HG02588 (cell line): Measurements from ENCODE around the gene GSTT2B.
A peak's percentile ranks its signal among the peaks of the same experiment; 100 is the strongest.
"Not testable (repeated sequence)": the region's sequence is repeated elsewhere in the genome, so short reads cannot be mapped to it uniquely, and the experiment has no call there.

ENCODE experiments used
- ATAC-seq: cut with Tn5 transposase; IDR thresholded peaks from one replicate; pipeline ENCODE4 v1.9.1; 2021; ENCODE audit warnings: mild to moderate bottlenecking, moderate library complexity; ENCODE audit not compliant: unreplicated experiment

The GSTT2B gene

DNA sequence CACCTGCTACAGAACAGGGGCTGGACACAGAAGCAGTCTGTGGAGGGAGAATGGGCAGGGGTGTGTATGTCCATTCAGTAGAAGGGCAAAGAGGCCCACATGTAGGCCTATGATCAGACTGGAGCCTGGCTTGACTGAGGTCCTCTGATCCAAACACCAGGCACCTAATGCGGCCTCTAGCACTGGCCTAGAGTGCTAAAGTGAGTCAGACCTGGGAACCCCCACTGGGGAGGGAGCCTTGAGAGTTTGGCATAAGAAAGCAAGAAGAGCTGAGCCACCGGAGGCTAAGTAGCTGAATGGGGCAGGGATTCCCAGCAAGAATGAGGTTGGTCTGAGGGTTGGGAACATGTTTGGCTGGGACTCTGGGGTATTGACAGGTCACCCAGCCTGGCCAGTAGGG, 9.6 kb downstream of the GSTT2B start:
- ATAC-seq: not testable (repeated sequence)

DNA sequence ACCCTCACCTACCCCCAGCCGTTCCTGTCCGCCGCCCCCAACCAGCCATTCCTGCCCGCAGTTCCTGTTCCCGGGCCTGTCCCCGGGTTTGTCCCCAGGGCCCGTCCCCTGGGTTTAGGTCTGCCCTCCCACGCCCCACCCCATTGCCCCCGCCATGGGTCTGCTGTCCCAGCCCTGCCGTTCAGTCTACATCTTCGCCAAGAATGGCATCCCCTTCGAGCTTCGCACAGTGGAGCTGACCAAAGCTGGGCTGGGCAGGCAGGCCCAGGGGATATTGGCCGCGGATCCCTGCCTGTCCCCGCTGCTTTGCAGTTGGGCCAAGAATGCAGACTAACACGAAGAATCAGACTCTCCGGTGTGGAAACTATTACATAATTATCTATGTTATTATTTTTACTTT, 11.2 kb downstream of the GSTT2B start:
- ATAC-seq: not testable (repeated sequence)

DNA sequence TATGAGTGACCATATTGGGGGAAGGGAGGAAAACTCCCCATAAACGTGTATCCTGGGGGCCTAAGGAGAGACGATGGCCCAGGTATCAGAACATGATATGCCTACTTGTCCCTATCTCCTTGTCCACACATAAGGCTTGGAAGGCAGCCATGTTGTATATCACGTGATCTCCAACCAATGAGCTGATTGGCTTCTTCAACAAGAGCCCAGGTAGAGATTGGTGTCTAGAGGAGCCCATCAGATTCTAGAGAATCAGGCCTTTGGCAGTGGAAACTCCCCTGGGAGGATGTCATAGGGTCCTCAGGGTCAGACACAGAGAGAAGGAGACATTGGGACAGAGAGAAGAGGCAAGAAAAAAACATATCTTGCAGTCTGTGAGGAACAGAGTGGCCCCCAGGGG, 13.6 kb downstream of the GSTT2B start:
- not testable (repeated sequence) for ATAC-seq

DNA sequence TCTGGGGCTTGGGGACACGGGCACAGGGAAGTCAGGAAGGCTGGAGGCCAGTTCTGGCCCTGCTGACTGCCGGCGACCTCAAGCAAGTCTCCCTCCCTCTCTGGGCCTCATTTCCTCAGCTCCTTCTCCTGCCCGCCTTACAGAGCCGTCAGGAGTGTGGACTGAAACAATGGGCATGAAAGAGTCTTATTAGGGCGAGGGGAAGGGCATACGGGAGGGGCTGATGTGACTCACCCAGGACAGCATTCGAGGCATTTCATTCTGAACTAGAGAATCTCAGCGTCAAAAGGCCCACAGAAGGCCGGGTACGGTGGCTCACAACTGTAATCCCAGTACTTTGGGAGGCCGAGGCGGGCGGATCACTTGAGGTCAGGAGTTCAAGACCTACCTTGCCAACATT, 20.8 kb downstream of the GSTT2B start:
- ATAC-seq: not testable (repeated sequence)

GRCh38 chr22:23939017-23939357, 22.0 kb downstream of the GSTT2B start:
- ATAC-seq: no peak

DNA sequence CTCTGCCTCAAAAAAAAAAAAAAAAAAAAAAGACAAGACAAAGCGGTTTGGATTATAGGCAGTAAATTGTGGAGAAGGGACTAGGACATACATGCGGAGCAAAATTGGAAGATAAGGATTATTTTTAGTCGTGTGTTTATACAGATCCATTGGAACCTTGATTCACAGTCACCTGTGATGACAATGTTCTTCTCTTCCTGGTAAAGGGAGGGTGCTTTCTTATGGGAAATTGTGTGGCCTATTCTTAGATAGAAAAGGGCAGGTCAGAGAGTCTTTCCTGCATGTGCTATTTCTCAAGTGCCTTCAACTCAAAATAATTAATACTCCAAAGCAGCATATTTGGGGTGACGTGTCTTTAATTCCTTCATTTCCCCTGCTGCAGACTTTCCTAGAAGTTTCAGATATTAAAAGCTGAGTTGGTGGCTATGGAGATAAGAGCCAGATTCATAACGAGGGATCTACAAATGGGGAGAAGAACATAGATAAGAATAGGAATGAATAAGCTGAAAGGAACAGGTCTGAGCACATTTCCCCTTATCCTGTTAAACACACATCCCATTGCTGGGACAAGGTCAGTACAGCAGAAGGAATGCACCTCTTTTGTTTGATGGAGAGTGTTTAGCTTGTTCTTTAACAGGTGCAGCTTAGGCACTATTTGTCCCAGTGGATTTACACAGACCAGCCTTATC, 22.5 kb downstream of the GSTT2B start:
- ATAC-seq: no peak

GRCh38 chr22:23926561-23926960, 34.4 kb downstream of the GSTT2B start:
- ATAC-seq: no peak

GRCh38 chr22:23925020-23925606, 35.9 kb downstream of the GSTT2B start:
- ATAC-seq: no peak

GRCh38 chr22:23922921-23923320, 38.1 kb downstream of the GSTT2B start:
- no peak for ATAC-seq

GRCh38 chr22:23921586-23922201, 39.3 kb downstream of the GSTT2B start:
- ATAC-seq: not testable (repeated sequence)

- ATAC-seq: not testable (repeated sequence)
Observed at GRCh38 chr22:23920267-23920611, 40.8 kb downstream of the GSTT2B start.

DNA sequence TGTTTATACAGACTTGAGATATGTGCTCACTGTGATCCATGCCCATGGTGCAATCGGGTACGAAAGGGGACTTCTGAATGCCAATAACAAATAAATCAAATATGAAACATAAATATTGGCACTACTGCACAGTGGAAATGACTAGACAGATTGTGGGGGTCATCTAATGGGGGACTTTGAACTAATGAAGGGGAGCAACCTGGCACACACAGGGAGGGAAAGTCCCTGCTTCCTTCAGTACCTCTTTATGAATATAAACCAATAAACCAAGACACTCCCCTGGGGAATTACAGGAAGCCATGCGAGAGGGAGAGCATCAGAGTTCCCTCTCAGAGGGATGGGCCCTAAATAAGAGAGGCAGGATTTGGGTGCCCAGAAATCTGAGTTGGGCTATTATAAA, 45.7 kb downstream of the GSTT2B start:
- ATAC-seq: no peak

DNA sequence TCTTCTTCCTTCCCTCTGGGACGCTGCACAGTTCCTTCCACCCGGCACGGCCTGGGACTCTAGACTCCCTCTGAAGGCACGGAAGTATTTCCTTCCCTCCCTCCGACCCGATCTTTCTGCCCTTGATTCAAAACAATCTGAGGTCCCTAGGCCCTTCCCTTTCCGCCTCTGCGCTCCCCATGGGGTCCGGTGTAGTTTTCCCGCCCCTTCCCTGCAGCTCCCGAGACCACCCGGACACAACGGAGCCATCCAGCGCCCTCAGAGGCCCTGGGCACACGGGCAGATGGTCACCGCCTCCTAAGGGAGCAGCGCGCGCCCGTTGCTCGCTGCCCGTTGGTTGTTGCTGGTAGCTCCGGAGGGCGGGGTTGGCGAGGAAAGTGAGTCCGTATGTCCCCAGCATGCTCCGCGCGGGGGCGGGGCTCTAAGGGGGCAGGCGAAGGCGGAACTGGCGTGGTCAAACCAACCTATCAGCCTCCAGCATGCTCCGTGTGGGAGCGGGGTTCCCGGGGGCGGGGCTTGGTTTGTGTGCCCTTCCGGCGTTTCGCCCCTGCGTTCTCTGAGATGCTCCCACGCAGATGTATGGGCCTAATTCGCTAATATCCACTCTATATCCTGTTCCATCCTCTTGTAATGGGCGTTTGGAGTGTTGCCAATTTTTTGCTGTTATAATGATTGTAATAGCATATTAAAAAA, 47.2 kb downstream of the GSTT2B start:
- peak; percentile 94 for ATAC-seq

GRCh38 chr22:23913306-23913660, 47.7 kb downstream of the GSTT2B start:
- ATAC-seq: peak; percentile 6

DNA sequence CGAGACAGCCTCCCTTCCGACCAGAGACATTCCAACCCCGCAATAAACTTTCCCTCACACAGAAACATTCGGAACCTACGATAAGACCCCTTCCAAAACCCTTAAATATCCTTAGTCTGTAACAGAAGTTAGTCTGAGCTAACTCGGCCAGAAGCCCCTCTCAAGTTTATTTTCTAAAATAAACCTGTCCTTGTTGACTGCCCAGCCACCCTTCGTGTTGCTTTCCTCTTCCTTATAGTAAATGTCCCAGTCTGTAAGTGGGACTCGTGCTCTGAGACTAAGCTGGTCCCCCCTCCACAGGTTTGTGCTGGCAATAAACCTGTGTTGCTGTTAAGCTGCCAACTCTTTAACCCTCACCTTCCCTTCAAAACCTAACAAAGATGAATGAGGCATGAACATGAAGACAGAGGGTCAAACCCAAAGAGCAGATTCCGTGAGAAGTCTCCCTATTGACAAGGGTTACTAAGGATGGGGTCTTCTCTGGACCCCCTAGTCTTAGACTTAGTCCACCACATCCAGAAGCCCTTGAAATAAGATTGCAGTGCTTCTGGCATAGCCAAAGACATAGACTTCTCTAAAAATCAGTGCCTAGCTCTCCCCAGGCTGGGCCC, 48.6 kb downstream of the GSTT2B start:
- ATAC-seq: no peak

GRCh38 chr22:23911318-23911980, 49.5 kb downstream of the GSTT2B start:
- ATAC-seq: no peak

DNA sequence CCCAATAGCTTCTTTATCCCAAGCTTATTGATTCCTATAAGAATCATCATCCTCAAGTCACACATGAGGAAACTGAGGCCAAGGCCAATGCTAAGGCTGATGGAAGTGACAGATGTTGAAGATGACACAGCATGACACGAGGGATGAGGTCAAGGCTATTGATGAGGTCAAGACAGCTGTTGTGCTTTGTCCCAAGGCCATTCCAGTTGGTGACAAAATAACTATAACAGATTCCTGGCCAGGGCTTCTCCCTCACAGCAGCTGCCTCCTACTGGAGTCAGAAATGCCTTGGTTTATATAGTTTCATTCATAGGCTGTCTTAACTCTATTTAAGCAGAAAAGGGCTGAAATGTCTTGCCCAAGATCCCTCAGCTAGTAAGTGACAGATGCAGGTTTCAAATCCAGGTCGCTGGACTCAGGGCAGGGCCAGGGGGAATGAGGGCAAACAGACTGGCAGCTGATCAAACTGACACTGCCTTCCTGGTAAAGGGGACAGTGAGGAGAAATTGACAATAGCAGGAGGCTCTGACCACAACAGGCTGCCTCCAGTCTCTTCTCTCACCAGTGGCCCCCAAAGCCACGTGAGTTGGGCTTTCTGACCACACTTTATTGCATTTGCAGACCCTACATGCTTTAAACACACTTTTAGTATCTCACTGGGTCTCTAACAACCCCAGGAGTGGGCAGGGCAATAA, 50.4 kb downstream of the GSTT2B start:
- no peak for ATAC-seq

DNA sequence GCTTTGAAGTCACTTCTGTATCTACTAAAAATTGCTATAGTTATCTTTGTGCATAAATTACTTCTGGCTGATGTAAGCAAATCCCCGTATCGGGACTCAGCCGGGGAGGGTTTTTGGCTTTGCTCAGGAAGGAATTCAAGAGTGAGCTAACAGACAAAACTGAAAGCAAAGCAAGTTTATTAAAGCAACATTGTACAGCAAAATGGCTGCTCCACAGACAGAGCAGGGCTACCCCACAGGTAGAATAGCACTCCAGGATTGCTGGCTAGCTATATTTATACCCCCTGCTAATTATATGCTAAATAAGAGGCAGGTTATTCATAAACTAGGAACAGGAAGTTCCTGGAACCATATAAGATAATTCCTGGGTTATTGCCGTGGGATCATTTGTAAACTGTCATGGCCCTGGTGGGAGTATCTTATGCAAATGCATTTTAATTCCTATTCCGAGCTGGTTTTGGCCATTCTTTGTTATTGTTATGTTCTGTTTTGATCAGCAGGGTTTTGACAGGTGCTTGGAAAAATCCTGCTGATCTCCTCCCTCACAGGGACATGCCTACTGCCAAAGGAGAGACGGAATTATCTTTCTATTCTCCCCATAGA, 51.6 kb downstream of the GSTT2B start:
- no peak for ATAC-seq

- no peak for ATAC-seq
Observed at GRCh38 chr22:23908587-23909205, 52.3 kb downstream of the GSTT2B start.

GRCh38 chr22:23907423-23907822, 53.6 kb downstream of the GSTT2B start:
- ATAC-seq: not testable (repeated sequence)
